Neuron (in vitro differentiated cells): ENCODE results near the gene SLC1A2.

Source experiments
- H2AFZ ChIP-seq: one replicate; pipeline ENCODE4 v1.6.1; 2013; ENCODE audit warnings: low read depth, mild to moderate bottlenecking, inconsistent platforms, low read length, moderate library complexity
- H3K27me3 ChIP-seq: one replicate; pipeline ENCODE4 v1.6.1; 2013; ENCODE audit warnings: low read length; ENCODE audit not compliant: insufficient read depth
- H3K36me3 ChIP-seq: one replicate; pipeline ENCODE4 v1.6.1; 2013; ENCODE audit warnings: low read length; ENCODE audit not compliant: insufficient read depth
- H3K4me1 ChIP-seq: one replicate; pipeline ENCODE4 v1.6.1; 2013; ENCODE audit warnings: low read length; ENCODE audit not compliant: insufficient read depth
- H3K4me3 ChIP-seq: 2 replicates; pipeline ENCODE4 v1.5.1; 2013; ENCODE audit warnings: mild to moderate bottlenecking, low read length, moderate library complexity
- H3K9me3 ChIP-seq: one replicate; pipeline ENCODE4 v1.6.1; 2013; ENCODE audit warnings: low read length

SLC1A2 gene

GRCh38 chr11:35403765-35404387, 15.5 kb downstream of the SLC1A2 start:
- Histone ChIP-seq H3K27me3 (no peaks in the 10 kb centered on the region), H3K36me3 (no peaks in the 10 kb centered on the region), H3K9me3 (no peaks in the 10 kb centered on the region), H3K4me3 (no peak overlapping the region), H2AFZ (no peak overlapping the region), H3K4me1 (no peaks in the 10 kb centered on the region)

- H3K4me3 ChIP-seq, result no peak overlapping the region
- no peaks in the 10 kb centered on the region for H3K36me3 ChIP-seq
- H3K9me3 ChIP-seq, result no peaks in the 10 kb centered on the region
- no peaks in the 10 kb centered on the region for H3K4me1 ChIP-seq
- H2AFZ ChIP-seq, result no peak overlapping the region
- H3K27me3 ChIP-seq, result no peaks in the 10 kb centered on the region
Measured at GRCh38 chr11:35402751-35403660, 16.4 kb downstream of the SLC1A2 start.

- Histone ChIP-seq H3K27me3 (no peaks in the 10 kb centered on the region), H3K4me3 (no peak overlapping the region), H2AFZ (no peak overlapping the region), H3K9me3 (no peaks in the 10 kb centered on the region), H3K4me1 (no peaks in the 10 kb centered on the region), H3K36me3 (no peaks in the 10 kb centered on the region)
Measured at GRCh38 chr11:35398881-35399280, 20.5 kb downstream of the SLC1A2 start.

- Histone ChIP-seq H3K27me3 (no peaks in the 10 kb centered on the region), H3K36me3 (no peaks in the 10 kb centered on the region), H3K9me3 (no peaks in the 10 kb centered on the region), H3K4me3 (no peak overlapping the region), H3K4me1 (no peaks in the 10 kb centered on the region), H2AFZ (no peak overlapping the region)
Measured at GRCh38 chr11:35394941-35395340, 24.4 kb downstream of the SLC1A2 start.

- no peaks in the 10 kb centered on the region for H3K4me1 ChIP-seq
- H3K9me3 ChIP-seq, result no peaks in the 10 kb centered on the region
- H3K27me3 ChIP-seq, result no peaks in the 10 kb centered on the region
- H3K36me3 ChIP-seq, result no peaks in the 10 kb centered on the region
- H2AFZ ChIP-seq, result no peak overlapping the region
- no peak overlapping the region for H3K4me3 ChIP-seq
Measured at GRCh38 chr11:35393098-35393497, 26.3 kb downstream of the SLC1A2 start.

- no peaks in the 10 kb centered on the region for H3K9me3 ChIP-seq
- no peaks in the 10 kb centered on the region for H3K27me3 ChIP-seq
- H3K4me3 ChIP-seq, result no peak overlapping the region
- no peaks in the 10 kb centered on the region for H3K36me3 ChIP-seq
- no peak overlapping the region for H2AFZ ChIP-seq
- peaks cover 6% of the 10 kb centered on the region for H3K4me1 ChIP-seq
Measured at GRCh38 chr11:35391922-35392688, 27.3 kb downstream of the SLC1A2 start.

GRCh38 chr11:35390737-35391682, 28.3 kb downstream of the SLC1A2 start:
- Histone ChIP-seq H3K9me3 (no peaks in the 10 kb centered on the region), H3K4me3 (no peak overlapping the region), H2AFZ (no peak overlapping the region), H3K27me3 (no peaks in the 10 kb centered on the region), H3K36me3 (no peaks in the 10 kb centered on the region), H3K4me1 (peaks cover 10% of the 10 kb centered on the region)

- H3K4me3 ChIP-seq, result no peak overlapping the region
- H3K27me3 ChIP-seq, result no peaks in the 10 kb centered on the region
- H2AFZ ChIP-seq, result no peak overlapping the region
- H3K36me3 ChIP-seq, result no peaks in the 10 kb centered on the region
- H3K9me3 ChIP-seq, result no peaks in the 10 kb centered on the region
- H3K4me1 ChIP-seq, result peaks cover 10% of the 10 kb centered on the region
Measured at GRCh38 chr11:35389897-35390465, 29.4 kb downstream of the SLC1A2 start.

- H2AFZ ChIP-seq, result no peak overlapping the region
- H3K27me3 ChIP-seq, result no peaks in the 10 kb centered on the region
- H3K4me1 ChIP-seq, result peaks cover 10% of the 10 kb centered on the region
- no peaks in the 10 kb centered on the region for H3K9me3 ChIP-seq
- H3K36me3 ChIP-seq, result no peaks in the 10 kb centered on the region
- no peak overlapping the region for H3K4me3 ChIP-seq
Measured at GRCh38 chr11:35389112-35389511, 30.2 kb downstream of the SLC1A2 start.

- Histone ChIP-seq H3K27me3 (no peaks in the 10 kb centered on the region), H2AFZ (no peak overlapping the region), H3K36me3 (no peaks in the 10 kb centered on the region), H3K9me3 (no peaks in the 10 kb centered on the region), H3K4me1 (peaks cover 10% of the 10 kb centered on the region), H3K4me3 (no peak overlapping the region)
Measured at GRCh38 chr11:35388061-35388460, 31.3 kb downstream of the SLC1A2 start.

GRCh38 chr11:35387111-35387982, 32.0 kb downstream of the SLC1A2 start:
- H3K4me1 ChIP-seq, result peaks cover 10% of the 10 kb centered on the region

More at GRCh38 chr11:35387111-35387982, 32.0 kb downstream of the SLC1A2 start:
- no peaks in the 10 kb centered on the region for H3K36me3 ChIP-seq
- no peak overlapping the region for H3K4me3 ChIP-seq
- H3K27me3 ChIP-seq, result no peaks in the 10 kb centered on the region
- no peak overlapping the region for H2AFZ ChIP-seq
- no peaks in the 10 kb centered on the region for H3K9me3 ChIP-seq
